HepG2 (cell line): ENCODE measurements around the gene TXNIP.

ENCODE experiments used
- CTCF ChIP-seq: sonication (generic); formaldehyde crosslinking; IDR thresholded peaks from 2 replicates; pipeline ENCODE4 v1.5.0; 2020; ENCODE audit warnings: mild to moderate bottlenecking, missing genetic modification reagents, moderate library complexity
- HDAC2 ChIP-seq: sonication (generic); formaldehyde crosslinking; IDR thresholded peaks from 2 replicates; pipeline ENCODE4 v1.4.0; 2020; ENCODE audit warnings: missing genetic modification reagents
- JUNB ChIP-seq: sonication (generic); formaldehyde crosslinking; IDR thresholded peaks from 2 replicates; pipeline ENCODE4 v1.8.0; 2022; ENCODE audit warnings: missing genetic modification reagents, mild to moderate bottlenecking, borderline replicate concordance
- MTA3 ChIP-seq: sonication (generic); formaldehyde crosslinking; IDR thresholded peaks from 2 replicates; pipeline ENCODE4 v1.4.0; 2020; ENCODE audit warnings: missing genetic modification reagents
- POLR2A ChIP-seq, 2 experiments: IDR thresholded peaks; 2 replicates each; pipeline ENCODE4 v1.6.1; 2011; ENCODE audit warnings: low read depth in 2 of 2, low read length in 2 of 2, mild to moderate bottlenecking in 1 of 2, moderate library complexity in 1 of 2; ENCODE audit not compliant: insufficient read depth in 1 of 2
- RARA ChIP-seq: IDR thresholded peaks from 2 replicates; pipeline ENCODE4 v1.6.1; 2016; ENCODE audit warnings: missing genetic modification reagents, missing compliant biosample characterization
- TAF1 ChIP-seq: sonication (generic); formaldehyde crosslinking; IDR thresholded peaks from 2 replicates; pipeline ENCODE4 v1.4.0; 2020; ENCODE audit warnings: missing genetic modification reagents
- ZZZ3 ChIP-seq: sonication (generic); formaldehyde crosslinking; IDR thresholded peaks from 2 replicates; pipeline ENCODE4 v1.4.0; 2020; ENCODE audit warnings: missing genetic modification reagents, mild to moderate bottlenecking, borderline replicate concordance

GRCh38 chr1:146021050-146021445 lies 24.7 kb upstream of the TXNIP start:
- TF ChIP-seq POLR2A (IDR thresholded peaks at IDR 0.05; ENCODE audit: insufficient read depth in 1 of 2, low read depth in 2 of 2, low read length in 2 of 2) = no peak
- no peak for TF ChIP-seq RARA
- TF ChIP-seq MTA3 (CRISPR knock-in tag) = no peak
- no peak for TF ChIP-seq CTCF (CRISPR knock-in tag)
- TF ChIP-seq TAF1 = no peak
- no peak for TF ChIP-seq HDAC2 (CRISPR knock-in tag)
- TF ChIP-seq JUNB (CRISPR knock-in tag) = no peak
- no peak for TF ChIP-seq ZZZ3
